HG02943 (cell line): Measurements from ENCODE around the gene FAM3A.
"Not testable (repeated sequence)": the region's sequence is repeated elsewhere in the genome, so short reads cannot be mapped to it uniquely, and the experiment has no call there.

Experiments used
- ATAC-seq: cut with Tn5 transposase; IDR thresholded peaks from one replicate; pipeline ENCODE4 v1.9.1; 2021; ENCODE audit warnings: mild to moderate bottlenecking, low read depth, moderate library complexity; ENCODE audit not compliant: unreplicated experiment

FAM3A gene

DNA sequence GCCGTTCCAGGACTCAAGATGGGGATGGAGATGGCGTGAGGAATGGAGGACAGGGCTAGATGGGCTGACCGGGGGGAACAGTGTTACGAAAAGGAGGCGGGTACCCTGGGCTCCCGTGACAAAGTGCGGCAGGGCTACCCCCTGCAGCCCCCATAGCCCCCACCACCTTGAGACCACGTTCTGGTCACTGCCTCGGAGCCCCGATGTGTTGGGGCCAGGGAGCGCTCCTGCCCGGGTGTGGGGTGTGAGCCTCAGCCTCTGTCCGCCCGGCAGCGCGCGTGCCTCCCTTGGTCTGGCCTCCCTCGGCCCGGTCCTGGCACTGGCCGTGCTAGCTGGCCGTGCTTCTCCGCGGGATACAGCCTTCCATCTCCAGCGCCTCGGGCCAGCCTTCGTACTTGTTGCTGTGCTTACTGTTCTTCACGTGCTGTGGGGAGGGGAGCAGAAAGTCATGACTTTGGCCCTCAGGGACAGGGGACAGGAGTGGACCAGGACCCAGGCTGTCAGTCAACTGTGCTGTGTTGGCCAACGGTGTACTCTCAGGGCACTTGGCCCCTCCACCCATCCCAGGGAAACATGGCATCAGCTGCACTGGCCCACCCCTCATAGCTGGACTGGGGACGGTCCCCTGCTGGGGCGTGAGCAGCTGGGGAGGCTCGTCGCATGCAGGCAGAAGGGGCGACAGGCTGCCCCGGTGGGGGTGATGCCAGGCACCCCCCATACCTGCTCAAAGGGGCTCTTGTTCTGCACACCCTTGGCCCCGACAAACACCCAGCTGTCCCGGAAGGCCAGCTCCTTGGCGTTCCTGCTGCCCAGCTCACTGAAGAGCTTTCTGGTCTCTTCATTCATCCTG, 9.3 kb downstream of the FAM3A start:
- no peak for ATAC-seq

DNA sequence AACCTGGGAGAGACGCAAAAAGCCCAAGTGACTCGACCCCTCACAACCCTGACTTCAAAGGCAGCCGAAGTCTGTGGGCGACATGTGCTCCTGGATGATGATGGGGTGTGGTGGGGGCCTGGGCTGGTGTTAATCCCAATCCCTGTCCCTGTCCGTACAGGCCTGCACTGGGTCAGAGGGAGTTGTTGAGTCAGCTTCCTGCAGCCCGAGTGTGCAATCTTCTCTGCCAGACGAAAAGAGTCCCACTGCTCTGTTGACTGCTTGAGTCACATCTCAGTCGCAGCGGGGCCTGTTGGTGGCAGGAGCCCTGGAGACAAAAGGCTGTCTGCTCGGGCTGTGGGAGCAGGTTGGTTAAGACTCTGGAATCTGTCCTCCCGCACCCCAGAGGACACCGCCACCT, 10.3 kb downstream of the FAM3A start:
- ATAC-seq, result no peak

DNA sequence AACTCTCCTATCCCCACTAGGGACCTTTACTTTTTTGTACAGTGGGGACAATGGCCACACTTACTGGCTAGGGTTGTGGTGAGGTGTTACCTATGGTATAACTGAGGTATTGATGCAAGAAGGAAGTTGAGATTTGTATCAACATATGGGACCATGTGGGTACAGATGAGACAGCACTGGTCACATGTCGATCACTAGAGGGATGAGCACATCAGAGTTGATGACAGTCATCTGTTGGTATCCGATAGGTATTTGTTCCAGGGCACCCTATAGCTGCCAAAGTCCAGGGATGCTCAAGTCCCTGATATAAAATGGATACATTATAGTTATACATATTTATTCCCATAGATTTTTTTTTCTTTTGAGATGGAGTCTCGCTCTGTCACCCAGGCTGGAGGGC, 13.0 kb downstream of the FAM3A start:
- ATAC-seq, result no peak

- no peak for ATAC-seq
Measured at GRCh38 chrX:154502098-154502497, 13.9 kb downstream of the FAM3A start.

DNA sequence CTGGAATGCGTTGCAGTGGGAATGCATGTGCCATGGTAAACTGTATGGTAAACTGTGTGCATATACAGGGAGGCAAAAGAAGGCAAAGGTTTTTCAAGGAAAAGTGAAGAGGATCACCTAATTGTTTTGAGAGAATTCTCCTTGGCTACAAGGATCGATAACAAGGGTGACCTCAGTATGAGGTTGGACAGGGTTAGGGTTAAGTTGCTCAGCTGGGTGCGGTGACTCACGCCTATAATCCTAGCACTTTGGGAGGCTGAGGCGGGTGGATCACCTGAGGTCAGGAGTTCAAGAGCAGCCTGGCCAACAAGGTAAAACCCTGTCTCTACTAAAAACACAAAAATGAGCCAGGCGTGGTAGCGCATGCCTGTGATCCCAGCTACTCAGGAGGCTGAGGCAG, 14.6 kb downstream of the FAM3A start:
- not testable (repeated sequence) for ATAC-seq

- not testable (repeated sequence) for ATAC-seq
Measured at GRCh38 chrX:154496591-154497137, 19.4 kb downstream of the FAM3A start.

GRCh38 chrX:154495472-154495922, 20.5 kb downstream of the FAM3A start:
- ATAC-seq, result no peak

DNA sequence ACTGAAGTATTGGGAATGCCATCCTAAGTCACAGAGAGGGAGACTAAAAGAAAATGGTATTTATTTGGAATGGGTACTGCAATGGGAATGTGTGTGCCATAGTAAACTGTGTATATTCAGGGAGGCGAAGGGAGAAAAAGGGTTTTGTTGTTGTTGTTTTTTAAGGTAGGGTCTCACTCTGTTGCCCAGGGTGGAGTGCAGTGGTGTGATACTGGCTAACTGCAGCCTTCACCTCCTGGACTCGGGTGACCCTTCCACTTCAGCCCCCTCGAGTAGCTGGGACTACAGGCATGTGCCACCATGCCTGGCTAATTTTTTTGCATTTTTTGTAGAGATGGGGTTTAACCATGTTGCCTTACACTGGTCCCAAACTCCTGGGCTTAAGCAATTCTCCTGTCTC, 21.3 kb downstream of the FAM3A start:
- no peak for ATAC-seq

DNA sequence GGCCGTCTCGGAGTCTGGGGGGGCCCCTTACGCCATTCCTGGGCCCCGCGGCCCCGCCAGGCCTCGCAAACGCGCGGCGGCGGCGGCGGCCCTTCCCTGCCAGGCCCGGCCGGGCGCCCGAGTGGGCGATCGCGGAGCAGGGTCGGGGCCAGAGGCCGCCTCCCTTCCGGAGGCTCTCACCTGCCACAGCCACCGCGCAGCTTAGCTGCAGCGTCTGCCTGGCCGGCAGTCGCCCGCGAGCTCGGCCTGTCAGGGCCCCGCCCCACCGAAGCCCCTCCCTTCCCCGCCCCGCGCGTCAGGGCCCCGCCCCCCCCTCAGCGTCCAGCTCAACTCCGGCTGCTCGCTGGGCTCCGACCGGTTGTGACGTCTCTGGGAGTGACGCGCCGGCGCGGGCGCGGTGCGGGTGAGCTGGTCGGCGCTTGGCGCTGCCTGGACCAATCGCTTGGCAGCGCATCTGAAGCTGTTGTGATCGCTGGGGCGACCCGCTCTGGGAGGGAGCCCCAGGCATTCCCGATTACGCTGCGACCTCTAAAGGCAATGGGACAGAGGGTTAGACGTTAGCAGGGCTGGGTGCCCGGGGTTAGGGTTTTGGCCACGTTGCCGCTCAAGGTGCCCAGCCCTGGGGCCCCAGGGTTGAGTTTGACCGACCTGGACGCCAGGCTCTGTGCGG, 25.5 kb downstream of the FAM3A start, which contains the start of gene SLC10A3:
Gene SLC10A3 (minus strand): TSS at position 216 of the 670 bp plus-strand sequence. CDS start 1,689 bp downstream, outside the sequence.
- ATAC-seq, result peak; percentile 66

- ATAC-seq, result peak; percentile 32
Measured at GRCh38 chrX:154490021-154490413, 26.0 kb downstream of the FAM3A start.

GRCh38 chrX:154489182-154489581, 26.9 kb downstream of the FAM3A start:
- no peak for ATAC-seq

DNA sequence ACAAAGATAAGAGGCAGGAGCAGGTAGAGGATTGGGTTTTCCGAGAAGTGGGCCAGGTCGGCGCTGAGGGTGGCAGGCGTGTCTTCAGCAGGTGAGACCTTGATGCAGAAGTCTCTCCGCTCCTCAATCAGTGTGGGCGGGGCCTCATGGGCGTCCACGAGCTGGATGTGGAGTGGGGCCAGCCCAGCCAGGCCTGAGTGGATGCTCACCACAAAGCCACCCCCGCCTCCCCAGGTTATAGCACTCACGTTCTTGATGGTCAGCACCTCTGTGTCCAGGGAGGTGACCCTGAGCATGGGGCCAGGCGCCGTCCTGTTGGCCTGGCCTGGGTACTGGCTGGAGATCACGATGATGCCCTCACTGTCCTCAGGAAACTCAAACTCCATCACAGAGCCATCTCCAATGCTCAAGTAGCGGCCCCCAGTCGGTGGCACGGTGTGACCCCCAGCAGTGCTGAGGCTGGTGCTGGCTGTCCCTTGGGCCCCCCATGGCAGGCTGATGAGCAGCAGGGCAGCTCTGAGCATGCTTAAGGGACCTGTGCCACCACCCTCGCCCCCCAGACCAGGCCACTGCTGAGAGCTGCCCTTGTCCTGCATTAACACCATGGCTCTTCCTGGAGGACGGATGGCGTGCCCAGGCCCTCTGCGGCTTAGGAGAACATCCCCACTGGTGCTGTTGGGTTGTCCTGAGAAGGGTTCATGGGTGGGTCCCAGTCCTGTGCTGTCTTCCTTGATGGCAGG, 27.5 kb downstream of the FAM3A start:
- ATAC-seq, result no peak

GRCh38 chrX:154487518-154488290, 28.3 kb downstream of the FAM3A start:
- no peak for ATAC-seq

GRCh38 chrX:154486396-154487207, 29.4 kb downstream of the FAM3A start, which contains the start of gene UBL4A:
TSS of gene UBL4A (minus strand) at chrX:154486615. CDS start at chrX:154486584, 31 bp downstream.
- ATAC-seq, result no peak

DNA sequence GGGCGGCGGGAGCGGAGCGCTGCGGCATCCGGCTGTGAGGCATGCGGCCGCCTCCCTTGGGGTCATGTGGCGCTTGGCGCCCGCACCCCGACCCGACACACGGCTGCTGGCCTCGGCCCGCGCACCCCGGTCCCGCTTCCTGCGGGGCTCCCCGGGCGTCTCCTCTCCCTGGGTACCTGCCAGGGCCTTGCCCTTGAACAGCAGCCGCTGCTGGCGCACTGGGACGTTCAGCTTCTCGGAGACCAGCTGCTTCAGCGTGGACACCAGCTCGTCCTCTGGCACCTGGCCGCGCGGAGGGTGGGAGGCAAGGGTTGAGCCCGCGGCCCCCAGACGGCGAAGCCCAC, 30.0 kb downstream of the FAM3A start:
- ATAC-seq, result no peak

- ATAC-seq, result no peak
Measured at GRCh38 chrX:154485150-154486051, 30.6 kb downstream of the FAM3A start.

GRCh38 chrX:154484255-154485149, 31.5 kb downstream of the FAM3A start:
- no peak for ATAC-seq
